GM18873 (cell line): ENCODE data around the gene CYP3A5.
"Not testable (repeated sequence)": the region's sequence is repeated elsewhere in the genome, so short reads cannot be mapped to it uniquely, and the experiment has no call there.

Experiments
- ATAC-seq: cut with Tn5 transposase; IDR thresholded peaks from one replicate; pipeline ENCODE4 v1.9.1; 2021; ENCODE audit warnings: mild to moderate bottlenecking, moderate library complexity, moderate number of reproducible peaks; ENCODE audit not compliant: unreplicated experiment, low FRiP score

The CYP3A5 gene

DNA sequence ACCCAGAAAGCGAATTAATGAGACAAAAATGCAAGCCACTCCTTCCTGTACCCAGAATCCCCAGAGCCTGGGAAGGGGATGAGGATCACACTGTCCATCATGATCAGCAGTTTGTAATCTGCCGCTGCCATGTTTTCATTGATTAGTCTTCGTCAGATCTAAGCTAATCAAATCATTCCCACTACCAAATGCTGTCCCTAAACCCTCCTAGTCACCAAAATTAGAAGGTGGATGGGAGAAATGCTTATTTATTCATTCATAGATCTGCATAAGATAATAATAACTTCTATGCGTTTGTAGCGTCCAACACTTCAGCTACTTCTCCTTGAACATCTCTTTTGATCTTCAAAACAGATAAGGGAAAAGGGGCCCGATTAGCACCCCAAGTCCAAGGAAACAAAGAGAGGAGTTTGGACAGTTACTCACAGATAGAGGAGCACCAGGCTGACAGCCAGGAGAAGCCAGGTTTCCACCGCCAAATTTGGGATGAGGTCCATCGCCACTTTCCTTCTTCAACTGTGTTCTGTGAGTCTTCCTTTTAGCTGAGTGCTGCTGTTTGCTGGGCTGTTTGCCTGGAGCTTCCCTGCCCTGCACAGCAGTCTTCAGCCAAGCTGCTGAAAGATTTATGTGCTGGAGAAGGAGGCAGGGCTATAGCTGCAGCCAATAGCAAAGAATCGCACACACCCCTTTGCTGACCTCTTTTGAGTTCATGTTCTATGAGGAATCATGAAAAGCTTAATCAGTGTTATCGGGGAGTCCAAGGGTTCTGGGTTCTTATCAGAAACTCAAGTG, at the start of gene CYP3A5:
TSS of gene CYP3A5 (minus strand) at position 597 of the 792 bp plus-strand sequence. CDS start at position 497, 100 bp downstream.
- no peak for ATAC-seq

DNA sequence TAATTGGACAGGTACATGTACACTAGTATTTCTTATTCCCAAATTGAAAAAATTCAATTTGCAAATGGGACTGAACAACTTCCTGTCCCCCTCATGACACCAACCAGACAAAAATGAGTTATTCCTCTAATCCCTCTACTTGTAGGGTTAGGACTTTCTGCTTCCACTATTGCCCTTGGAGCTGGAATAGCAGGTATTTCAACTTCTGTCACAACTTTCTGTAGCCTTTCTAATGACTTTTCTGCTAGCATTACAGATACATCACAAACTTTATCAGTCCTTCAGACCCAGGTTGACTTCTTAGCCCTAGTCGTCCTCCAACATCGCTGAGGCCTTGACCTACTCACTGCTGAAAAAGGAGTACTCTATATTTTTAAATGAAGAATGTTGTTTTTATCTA, 48.8 kb upstream of the CYP3A5 start:
- no peak for ATAC-seq

DNA sequence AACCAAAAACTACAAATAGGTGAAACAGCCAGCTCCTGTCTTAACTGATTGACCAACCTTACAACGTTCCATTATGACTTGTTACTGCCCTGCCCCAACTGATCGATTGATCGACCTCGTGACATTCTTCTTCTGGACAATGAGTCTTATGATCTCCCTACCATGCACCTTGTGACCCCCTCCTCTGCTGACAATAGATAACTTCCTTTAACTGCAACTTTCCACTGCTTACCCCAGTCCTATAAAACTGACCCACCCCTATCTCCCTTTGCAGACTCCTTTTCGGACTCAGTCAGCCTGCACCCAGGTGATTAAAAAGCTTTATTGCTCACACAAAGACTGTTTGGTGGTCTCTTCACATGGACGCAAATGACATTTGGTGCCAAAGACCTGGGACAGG, 43.4 kb upstream of the CYP3A5 start:
- ATAC-seq, result not testable (repeated sequence)

DNA sequence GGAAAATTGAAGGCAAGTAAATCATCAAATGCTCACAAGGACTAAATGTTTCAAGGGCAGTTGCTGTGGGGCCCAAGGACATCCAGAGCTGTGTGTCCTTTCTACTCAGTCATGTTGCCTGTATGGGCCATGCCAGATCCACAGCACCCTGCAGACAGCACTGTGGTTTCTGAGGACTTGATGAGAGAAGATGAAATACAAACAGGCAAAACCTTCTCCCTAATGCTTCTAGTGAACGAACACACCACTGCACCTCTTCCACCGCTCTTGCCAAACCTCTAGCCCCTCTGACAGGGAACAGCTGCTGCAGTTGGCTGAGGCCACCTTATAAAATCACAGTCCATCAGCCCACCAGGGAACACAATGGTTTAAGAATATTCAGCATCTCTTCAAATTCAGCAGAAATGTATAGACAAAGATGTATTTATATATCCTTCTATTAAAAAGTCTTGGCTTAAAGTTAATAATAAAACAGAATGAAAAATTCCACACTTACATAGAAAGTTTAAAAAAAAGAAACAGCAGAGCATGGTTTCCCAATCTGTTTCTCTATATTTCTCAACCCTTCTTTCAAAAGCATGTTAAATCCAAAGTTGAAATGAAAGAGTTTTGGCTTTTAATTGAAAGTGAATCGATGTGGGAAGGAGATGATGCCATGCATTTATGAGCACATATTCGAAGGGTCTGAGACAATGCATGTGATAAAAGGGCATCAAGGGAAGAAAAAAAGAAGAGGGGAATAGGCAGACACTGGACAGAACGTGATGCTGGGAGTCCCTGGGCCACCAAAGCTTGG, 41.2 kb upstream of the CYP3A5 start:
- ATAC-seq, result no peak

DNA sequence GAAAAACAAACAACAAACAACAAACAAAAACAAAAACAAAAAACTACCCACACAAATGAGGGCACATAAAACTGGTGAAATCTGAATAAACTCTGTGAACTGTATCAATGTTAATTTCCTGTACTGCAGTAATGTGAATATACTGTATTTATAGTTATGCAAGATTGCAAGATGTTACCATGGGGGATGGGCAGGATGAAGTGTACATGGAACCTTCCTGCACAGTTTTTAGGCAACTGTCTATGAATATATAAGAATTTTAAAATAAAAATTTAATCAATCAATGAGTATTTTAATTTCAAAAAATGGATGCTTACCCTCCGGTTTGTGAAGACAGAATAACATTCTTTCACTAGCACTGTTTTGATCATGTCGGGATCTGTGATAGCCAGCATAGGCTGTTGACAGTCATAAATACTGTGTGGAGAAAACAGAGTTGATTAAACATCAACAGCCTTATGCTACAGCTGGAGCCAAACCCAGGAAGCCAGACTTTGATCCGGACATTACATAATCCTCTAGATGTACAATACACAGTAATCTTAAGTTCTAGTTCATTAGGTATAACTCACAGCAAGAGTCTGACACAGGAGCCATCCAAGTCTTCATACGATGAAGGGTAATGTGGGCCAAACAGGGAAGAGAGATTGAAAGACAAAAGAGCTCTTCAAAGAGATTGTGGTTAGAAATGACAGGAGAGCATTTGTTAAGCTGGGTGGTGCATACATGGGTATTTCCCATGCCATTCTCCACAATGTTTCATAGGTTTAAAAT, 40.4 kb upstream of the CYP3A5 start:
- ATAC-seq, result no peak

DNA sequence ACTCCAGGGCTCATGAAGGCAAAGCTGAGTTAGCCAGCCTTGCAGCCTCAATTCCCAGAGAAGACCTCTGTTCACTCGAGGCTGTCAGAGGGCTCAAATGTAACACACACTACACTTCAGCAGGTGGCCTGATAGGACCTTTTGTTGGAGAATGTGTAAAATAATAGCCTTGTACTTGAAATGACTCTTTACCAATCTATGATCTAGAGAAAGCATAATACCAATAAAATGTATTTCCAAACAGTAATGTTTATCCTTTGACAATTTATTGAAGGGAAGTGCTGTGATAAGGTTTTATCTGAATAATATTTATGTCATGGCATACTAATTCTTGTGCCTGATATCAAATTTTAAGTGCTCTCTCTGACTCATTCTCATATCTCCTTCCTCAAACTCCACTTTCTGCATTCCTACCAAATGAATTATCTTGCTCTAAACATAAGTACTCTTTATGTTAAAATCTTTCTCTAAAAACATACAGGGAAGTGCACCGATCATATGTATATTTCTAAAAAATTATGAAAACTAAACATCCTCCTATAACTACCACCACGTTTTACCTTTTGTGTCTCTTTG, 34.3 kb upstream of the CYP3A5 start:
- no peak for ATAC-seq

DNA sequence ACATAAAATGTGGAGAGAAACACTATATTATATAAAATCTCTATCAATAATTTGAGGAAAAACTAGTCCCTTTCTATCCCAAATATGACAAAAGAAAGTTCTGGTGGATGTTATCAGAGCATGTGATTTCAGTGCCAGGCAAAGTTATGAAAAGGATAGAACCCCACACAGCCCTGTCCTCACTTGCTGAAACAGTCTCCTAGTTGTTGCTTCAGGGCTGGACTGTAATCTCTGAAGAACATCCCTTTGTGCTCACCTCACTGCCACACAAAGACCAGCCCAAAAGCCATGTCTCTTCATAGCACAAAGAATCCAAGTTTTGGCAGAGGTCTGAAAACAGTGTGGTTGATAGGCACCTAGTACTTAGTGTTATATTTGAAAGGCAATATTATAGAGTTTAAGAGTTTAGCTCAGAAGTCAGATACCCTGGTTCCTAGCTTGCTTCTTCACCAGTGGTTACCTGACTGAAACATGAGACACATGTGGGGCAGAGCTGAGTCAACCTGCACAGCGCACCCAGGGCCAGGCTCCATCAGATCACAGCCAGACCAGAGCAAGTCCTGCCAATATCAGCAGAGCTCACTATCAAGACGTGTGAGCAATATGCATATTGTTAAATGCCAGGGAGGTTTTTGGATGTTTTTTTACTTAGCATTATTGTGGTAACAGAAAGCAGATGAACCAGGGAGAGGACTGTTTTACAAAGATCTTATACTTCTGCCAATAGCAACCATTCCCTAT, 30.2 kb upstream of the CYP3A5 start:
- no peak for ATAC-seq

DNA sequence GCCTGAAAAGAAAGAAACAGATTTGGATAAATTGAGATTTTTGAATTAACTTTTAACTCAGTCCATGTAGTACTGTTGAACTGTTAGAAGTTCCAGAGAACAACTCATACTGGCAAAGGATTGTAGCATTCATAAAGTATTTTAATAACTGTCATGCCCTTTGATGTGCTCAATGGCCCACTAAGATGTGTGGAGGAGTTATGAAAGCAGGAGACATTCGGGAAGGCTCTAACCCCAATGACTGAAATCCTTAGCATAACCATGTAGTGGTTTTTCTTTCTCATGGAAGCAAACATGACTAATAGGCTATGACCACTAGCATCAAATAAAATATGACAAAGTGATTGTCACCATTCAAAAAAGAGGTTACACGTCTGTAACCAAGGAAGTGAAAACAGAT, 29.5 kb upstream of the CYP3A5 start:
- no peak for ATAC-seq

DNA sequence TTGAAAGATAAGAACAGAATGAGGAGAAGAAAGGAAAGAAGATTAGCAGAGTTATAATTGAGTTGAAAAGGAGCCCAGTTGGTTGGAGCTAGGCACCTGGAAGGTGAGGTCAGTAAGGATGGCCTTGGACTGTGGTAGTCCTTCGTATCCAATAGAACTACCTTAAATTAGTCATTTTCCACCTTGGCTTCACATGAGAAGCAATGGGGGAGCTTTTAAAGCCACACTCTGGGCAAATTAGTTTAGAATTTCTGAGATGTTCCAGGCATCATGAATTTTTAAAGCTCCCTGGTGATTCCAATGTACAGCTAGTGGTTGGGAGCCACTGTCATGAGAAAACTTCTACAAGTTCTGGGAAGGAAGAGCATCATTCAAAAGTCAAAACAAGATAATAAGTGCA, 27.3 kb upstream of the CYP3A5 start:
- ATAC-seq, result no peak

DNA sequence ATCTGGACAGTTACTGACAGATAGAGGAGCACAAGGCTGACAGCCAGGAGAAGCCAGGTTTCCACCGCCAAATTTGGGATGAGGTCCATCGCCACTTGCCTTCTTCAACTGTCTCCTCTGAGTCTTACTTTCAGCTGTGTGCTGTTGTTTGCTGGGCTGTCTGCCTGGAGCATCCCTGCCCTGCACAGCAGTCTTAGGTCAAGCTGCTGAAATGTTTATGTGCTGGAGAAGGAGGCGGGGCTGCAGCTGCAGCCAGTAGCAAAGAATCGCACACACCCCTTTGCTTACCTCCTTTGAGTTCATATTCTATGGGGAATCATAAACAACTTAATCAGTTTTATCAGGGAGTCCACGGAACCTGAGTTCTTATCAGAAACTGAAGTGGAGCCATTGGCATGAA, 20.1 kb upstream of the CYP3A5 start:
- no peak for ATAC-seq

DNA sequence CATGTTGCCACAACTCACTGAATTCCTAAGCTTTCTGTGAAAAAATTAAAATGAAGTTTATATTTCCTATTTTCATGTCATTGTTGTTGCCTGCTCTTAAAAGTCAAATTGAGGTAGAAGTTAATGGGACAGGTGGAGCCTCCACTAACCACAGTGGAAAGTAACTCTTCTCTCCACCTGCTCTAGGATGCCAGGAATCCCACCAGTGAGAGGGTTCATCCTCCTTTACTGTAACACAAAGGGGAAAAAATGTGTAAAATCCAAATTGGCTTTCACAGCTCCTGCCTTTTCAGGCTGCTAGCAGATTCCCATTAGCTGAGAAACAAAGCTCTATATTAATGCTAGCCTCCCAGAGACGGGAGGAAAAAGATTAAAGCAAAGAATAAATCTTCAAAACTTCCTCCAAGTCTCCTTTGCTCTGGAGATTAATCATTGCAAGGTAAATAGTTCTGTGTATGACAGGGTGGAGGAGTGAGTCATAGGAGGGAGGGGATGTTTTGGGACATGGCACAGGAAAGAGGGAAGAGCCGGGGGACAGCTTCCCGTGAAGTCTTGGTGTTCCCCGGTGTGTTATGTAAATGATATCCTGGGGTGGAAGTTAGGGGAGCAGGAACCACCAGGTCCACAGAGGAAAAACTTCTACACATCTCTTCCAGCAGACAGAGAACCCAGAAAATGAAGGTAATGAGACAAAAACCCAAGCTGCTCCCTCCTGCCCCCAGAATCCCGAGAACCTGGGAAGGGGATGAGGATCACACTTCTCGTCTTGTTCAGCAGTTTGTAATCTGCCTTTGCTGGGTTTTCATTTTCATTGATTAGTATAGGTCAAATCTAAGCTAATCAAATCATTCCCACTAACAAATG, 19.3 kb upstream of the CYP3A5 start:
- not testable (repeated sequence) for ATAC-seq

DNA sequence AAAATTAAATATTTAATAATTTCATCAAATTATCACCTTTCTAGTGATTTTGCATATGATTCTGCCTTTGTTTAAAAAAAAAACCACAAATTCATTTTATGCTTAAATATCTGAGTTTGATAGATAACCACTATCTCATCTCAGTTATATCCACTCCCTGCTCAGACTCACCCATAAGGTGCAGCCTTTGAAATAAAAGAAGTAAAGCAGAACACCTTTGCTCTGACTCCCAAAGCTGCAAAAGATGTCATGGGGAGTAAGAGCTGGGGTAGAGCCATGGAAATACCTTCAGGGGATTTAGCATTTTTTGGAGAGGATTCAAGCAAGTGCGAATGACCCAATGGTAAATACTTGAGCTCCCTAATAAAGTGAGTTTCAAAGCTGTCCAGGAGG, 15.1 kb upstream of the CYP3A5 start:
- ATAC-seq, result no peak

DNA sequence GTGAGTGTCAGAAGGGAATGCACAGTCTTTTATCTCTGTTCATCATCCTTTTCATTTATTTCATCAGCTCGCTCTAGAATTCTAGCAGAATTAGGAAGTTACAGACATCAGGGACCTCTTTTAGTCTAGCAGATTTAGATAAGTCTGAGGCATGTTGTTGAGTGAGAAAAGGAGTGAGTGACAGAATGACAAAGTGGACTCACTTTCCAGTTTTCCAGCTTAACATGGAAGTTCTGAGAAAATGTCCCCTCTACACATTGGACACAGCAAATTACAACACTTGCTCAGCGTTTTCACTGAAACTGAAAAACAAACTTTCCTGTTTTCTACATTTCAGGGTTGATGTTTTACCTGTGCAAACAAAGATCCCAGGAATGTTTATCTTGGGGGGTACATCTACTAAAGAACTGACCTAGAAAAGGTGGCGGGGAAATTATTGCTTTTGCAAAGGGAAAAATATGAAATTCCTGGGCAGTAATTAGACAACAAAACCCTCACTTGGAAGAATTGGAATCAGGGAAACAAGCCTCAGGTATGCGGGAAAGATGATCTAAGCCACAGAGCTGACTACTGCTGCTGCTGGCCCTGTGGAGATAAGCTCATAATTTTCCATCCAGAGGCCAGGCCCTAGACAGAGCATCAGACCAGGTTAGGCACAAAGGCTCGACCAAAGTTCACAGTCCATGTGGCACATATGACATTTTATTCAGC, 14.6 kb upstream of the CYP3A5 start:
- ATAC-seq, result no peak

DNA sequence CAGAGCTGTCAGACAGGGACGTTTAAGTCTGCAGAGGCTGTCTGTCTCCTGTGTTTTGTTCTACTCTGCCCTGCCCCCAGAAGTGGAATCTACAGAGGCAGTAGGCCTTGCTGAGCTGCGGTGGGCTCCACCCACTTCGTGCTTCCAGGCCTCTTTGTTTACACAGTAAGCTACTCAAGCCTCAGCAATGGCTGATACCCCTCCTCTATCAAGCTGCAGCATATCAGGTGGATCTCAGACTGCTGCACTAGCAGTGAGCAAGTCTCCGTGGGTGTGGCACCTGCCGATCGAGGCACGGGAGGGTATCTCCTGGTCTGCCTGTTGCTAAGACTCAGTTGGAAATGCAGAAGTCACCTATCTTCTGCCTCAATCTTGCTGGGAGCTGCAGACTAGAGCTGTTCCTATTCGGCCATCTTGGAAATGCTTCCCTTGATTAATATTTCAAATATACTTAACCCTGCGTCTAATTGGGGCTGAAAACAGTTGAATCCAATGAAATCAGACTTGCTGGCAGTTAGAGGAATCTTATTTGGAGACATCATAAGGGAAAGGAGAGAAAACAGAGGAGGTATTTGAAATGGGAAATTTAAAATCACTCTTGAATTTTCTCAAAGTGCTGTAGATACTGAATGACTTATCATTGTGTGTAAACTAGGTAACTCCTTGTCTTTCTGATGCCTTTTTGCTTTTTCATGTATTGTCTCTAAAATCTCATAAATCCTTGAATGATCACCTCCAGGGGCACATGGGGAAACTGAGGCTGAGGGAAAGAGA, 13.8 kb upstream of the CYP3A5 start:
- no peak for ATAC-seq

DNA sequence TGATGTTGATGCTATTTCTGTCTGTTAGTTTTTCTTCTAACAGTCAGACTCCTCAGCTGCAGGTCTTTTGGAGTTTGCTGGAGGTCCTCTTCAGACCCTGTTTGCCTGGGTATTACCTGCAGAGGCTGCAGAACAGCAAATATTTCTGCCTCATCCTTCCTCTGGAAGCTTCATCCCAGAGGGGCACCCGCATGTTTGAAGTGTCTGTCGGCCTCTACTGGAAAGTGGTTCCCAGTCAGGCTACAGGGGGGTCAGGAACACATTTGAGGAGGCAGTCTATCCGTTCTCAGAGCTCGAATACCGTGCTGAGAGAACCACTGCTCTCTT, 13.3 kb upstream of the CYP3A5 start:
- no peak for ATAC-seq

DNA sequence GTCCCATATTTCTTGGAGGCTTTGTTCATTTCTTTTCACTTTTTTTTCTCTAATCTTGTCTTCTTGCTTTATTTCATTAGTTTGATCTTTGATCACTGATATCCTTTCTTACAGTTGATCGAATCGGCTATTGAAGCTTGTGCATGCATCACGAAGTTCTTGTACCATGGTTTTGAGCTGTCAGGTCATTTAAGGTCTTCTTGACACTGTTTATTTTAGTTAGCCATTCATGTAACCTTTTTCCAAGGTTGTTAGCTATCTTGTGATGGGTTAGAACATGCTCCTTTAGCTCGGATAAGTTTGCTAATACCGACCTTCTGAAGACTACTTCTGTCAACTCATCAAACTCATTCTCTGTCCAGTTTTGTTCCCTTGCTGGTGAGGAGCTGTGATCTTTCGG, 12.8 kb upstream of the CYP3A5 start:
- ATAC-seq, result not testable (repeated sequence)

DNA sequence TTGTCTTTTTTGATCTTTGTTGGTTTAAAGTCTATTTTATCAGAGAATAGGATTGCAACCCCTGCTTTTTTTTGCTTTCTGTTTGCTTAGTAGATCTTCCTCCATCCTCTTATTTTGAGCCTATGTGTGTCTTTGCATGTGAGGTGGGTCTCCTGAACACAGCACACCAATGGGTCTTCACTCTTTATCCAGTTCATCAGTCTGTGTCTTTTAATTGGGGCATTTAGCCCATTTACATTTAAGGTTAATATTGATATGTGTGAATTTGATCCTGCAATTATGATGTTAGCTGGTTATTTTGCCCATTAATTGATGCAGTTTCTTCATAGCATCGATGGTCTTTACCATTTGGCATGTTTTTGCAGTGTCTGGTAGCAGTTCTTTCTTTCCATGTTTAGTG, 11.9 kb upstream of the CYP3A5 start:
- not testable (repeated sequence) for ATAC-seq

DNA sequence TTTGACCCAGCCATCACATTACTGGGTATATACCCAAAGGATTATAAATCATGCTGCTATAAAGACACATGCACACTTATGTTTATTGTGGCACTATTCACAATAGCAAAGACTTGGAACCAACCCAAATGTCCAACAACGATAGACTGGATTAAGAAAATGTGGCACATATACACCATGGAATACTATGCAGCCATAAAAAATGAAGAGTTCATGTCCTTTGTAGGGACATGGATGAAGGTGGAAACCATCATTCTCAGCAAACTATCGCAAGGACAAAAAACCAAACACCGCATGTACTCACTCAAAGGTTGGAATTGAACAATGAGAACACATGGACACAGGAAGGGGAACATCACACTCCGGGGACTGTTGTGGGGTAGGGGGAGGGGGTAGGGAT, 11.1 kb upstream of the CYP3A5 start:
- ATAC-seq, result not testable (repeated sequence)
